ENCODE results near the gene DNMT3B. TPM values are rescaled to one million over a fixed set of nuclear protein-coding genes. Genes with fewer than 3 reads are reported as not detected.

DNMT3B gene
- total RNA-seq, 4 donors from 2014 or later = 2.7 to 5.0 (median 2.9) TPM

DNA sequence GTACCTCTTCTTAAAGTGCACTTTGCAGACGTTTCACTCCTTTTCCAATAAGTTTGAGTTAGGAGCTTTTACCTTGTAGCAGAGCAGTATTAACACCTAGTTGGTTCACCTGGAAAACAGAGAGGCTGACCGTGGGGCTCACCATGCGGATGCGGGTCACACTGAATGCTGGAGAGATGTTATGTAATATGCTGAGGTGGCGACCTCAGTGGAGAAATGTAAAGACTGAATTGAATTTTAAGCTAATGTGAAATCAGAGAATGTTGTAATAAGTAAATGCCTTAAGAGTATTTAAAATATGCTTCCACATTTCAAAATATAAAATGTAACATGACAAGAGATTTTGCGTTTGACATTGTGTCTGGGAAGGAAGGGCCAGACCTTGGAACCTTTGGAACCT is 86.7 kb downstream of the DNMT3B start:
- no peak for DNase-seq (ENCODE audit: low spot score in 2 of 2)
- no peak overlapping the region for H3K4me3 ChIP-seq
- H3K4me1 ChIP-seq = no peaks in the 10 kb centered on the region
- no peaks in the 10 kb centered on the region for H3K27me3 ChIP-seq
- H3K9me3 ChIP-seq = no peaks in the 10 kb centered on the region
- 93% methylated on average over 6 of the region's 6 CpGs for WGBS
- H3K36me3 ChIP-seq = peaks cover 52% of the 10 kb centered on the region
- no peak overlapping the region for H3K27ac ChIP-seq
- TF ChIP-seq EP300 (IDR thresholded peaks at IDR 0.05) (no peak), POLR2AphosphoS5 (IDR thresholded peaks at IDR 0.05) (no peak), POLR2A (IDR thresholded peaks at IDR 0.05) (no peak)
- TF ChIP-seq, protein P1, sequence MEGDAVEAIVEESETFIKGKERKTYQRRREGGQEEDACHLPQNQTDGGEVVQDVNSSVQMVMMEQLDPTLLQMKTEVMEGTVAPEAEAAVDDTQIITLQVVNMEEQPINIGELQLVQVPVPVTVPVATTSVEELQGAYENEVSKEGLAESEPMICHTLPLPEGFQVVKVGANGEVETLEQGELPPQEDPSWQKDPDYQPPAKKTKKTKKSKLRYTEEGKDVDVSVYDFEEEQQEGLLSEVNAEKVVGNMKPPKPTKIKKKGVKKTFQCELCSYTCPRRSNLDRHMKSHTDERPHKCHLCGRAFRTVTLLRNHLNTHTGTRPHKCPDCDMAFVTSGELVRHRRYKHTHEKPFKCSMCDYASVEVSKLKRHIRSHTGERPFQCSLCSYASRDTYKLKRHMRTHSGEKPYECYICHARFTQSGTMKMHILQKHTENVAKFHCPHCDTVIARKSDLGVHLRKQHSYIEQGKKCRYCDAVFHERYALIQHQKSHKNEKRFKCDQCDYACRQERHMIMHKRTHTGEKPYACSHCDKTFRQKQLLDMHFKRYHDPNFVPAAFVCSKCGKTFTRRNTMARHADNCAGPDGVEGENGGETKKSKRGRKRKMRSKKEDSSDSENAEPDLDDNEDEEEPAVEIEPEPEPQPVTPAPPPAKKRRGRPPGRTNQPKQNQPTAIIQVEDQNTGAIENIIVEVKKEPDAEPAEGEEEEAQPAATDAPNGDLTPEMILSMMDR (IDR thresholded peaks at IDR 0.05) = no peak

GRCh38 chr20:32849577-32849976 is 87.4 kb downstream of the DNMT3B start:
- no peak overlapping the region for H3K4me3 ChIP-seq
- no peak for DNase-seq (ENCODE audit: low spot score in 2 of 2)
- peaks cover 52% of the 10 kb centered on the region for H3K36me3 ChIP-seq
- H3K27ac ChIP-seq = no peak overlapping the region
- no peaks in the 10 kb centered on the region for H3K27me3 ChIP-seq
- no peaks in the 10 kb centered on the region for H3K9me3 ChIP-seq
- H3K4me1 ChIP-seq = no peaks in the 10 kb centered on the region
- TF ChIP-seq, protein P1 (IDR thresholded peaks at IDR 0.05) = no peak
- TF ChIP-seq EP300 (IDR thresholded peaks at IDR 0.05) = no peak
- no peak for TF ChIP-seq POLR2AphosphoS5 (IDR thresholded peaks at IDR 0.05)
- no peak for TF ChIP-seq POLR2A (IDR thresholded peaks at IDR 0.05)
- WGBS = 92% methylated on average over 6 of the region's 6 CpGs

- H3K9me3 ChIP-seq = no peaks in the 10 kb centered on the region
- peaks cover 4% of the 10 kb centered on the region for H3K4me1 ChIP-seq
- DNase-seq (ENCODE audit: low spot score in 2 of 2) = no peak
- no peak overlapping the region for H3K27ac ChIP-seq
- WGBS = 72% methylated on average over 7 of the region's 7 CpGs
- H3K4me3 ChIP-seq = no peak overlapping the region
- no peaks in the 10 kb centered on the region for H3K27me3 ChIP-seq
- H3K36me3 ChIP-seq = peaks cover 17% of the 10 kb centered on the region
- TF ChIP-seq, protein P1 (IDR thresholded peaks at IDR 0.05) = no peak
- no peak for TF ChIP-seq EP300 (IDR thresholded peaks at IDR 0.05)
- no peak for TF ChIP-seq POLR2AphosphoS5 (IDR thresholded peaks at IDR 0.05)
- TF ChIP-seq POLR2A (IDR thresholded peaks at IDR 0.05) = no peak
Measured at GRCh38 chr20:32855387-32855786, 93.2 kb downstream of the DNMT3B start.

DNA sequence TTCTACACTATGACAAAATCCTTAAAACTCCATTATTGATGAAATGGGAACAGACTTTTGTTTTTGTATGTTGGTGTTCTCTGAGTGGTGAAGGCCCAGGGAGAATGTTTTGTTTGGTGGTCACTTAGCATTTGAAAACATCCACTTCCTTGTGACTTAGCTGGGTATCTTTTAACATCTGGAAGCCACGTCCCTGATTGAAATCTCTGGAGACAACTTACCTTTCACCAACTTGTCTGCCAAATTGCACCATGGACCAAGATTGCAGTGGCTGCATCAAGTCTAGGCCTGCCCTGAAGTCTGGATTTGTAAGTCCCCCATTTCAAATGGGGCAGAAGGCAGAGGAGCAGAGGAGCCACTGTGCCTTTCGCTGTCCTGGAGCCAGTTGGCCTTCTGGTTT is 96.0 kb downstream of the DNMT3B start:
- Histone ChIP-seq H3K9me3 (no peaks in the 10 kb centered on the region), H3K4me1 (peaks cover 4% of the 10 kb centered on the region), H3K27me3 (no peaks in the 10 kb centered on the region), H3K36me3 (peaks cover 4% of the 10 kb centered on the region), H3K27ac (no peak overlapping the region), H3K4me3 (no peak overlapping the region)
- TF ChIP-seq EP300 (IDR thresholded peaks at IDR 0.05) (no peak), POLR2A (IDR thresholded peaks at IDR 0.05) (no peak), POLR2AphosphoS5 (IDR thresholded peaks at IDR 0.05) (no peak)
- TF ChIP-seq, protein P1 (IDR thresholded peaks at IDR 0.05) = no peak
- no peak for DNase-seq (ENCODE audit: low spot score in 2 of 2)
- 58% methylated on average over 2 of the region's 2 CpGs for WGBS

Other genes starting within 250 kb of the DNMT3B start
- 10 to 100 TPM in 1 of 4 donors, 1 to 10 TPM in 3; 2.6 to 12.8 (median 6.4) TPM for gene NOL4L, start 177.1 kb upstream of the DNMT3B start, total RNA-seq
- under 1 TPM in 2 of 4 donors, not detected in 2; 0.15 to 0.97 TPM for gene C20orf203, start 88.4 kb upstream of the DNMT3B start, total RNA-seq
- gene COMMD7, start 18.9 kb upstream of the DNMT3B start, total RNA-seq = 10 to 100 TPM; 13.3 to 17.5 (median 15.6) TPM
- 10 to 100 TPM; 41.9 to 67.8 (median 53.2) TPM for gene MAPRE1, start 57.6 kb downstream of the DNMT3B start, total RNA-seq
- under 1 TPM in 2 of 4 donors, not detected in 2; 0.76 to 0.89 TPM for gene EFCAB8, start 96.5 kb downstream of the DNMT3B start, total RNA-seq
- not detected for gene SUN5, start 242.0 kb downstream of the DNMT3B start, total RNA-seq
- gene BPIFB2, start 245.3 kb downstream of the DNMT3B start, total RNA-seq = not detected